Tibial nerve (tissue), 4 donors: Measurements from ENCODE around the gene DNAJC16.

Experiments
- CTCF ChIP-seq, 5 experiments: fragments of 200-600 bp in 3 of 5; fragments of 450-650 bp in 2 of 5; sonication (generic) in 3 of 5; IDR thresholded peaks; one replicate each; pipeline ENCODE4 v1.5.1; 2016 to 2019; ENCODE audit warnings: antibody characterized with exemption in 5 of 5, mild to moderate bottlenecking in 3 of 5, moderate library complexity in 2 of 5
- EP300 ChIP-seq, 2 donors: sonication (generic); formaldehyde crosslinking; IDR thresholded peaks; one replicate each; pipeline ENCODE4 v1.6.1; 2017; ENCODE audit warnings: antibody characterized with exemption in 2 of 2, mild to moderate bottlenecking in 1 of 2
- POLR2A ChIP-seq, 2 donors: fragments of 450-650 bp; IDR thresholded peaks; one replicate each; pipeline ENCODE4 v1.6.1; 2017; ENCODE audit warnings: antibody characterized with exemption in 2 of 2, mild to moderate bottlenecking in 2 of 2, moderate library complexity in 2 of 2

DNA sequence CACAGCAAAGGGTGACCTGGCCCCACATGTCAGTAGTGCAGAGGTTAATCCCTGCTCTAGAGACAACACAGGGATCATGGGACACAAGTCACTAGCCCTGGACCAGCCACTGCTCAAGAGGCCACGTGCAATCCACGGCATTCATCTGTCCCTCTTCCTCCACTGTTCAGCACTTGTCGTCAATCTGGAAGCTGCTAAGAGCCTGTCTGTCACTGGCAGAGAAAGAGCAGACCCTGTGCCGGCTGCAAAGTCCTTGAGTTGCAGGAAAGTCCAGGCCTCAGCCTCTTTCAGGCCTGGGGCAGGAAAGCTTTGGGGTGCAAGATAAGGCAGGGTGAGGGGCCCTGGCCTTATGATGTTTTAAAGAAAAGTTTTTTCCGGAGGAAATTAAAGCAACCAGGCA lies 34.1 kb upstream of the DNAJC16 start:
- TF ChIP-seq EP300 (IDR thresholded peaks at IDR 0.05) = no peak
- TF ChIP-seq CTCF (IDR thresholded peaks at IDR 0.05) = no peak
- TF ChIP-seq POLR2A (IDR thresholded peaks at IDR 0.05) = no peak
